PC-3 (cell line): ENCODE measurements around the gene CDK2AP2.

ENCODE experiments used
- EZH2 ChIP-seq: fragments of 300-600 bp; sonication (generic); IDR thresholded peaks from one replicate; pipeline ENCODE4 v1.6.1; 2017; ENCODE audit warnings: antibody characterized with exemption, mild to moderate bottlenecking, low read length; ENCODE audit not compliant: unreplicated experiment
- EZH2phosphoT487 ChIP-seq: fragments of 300-600 bp; sonication (generic); IDR thresholded peaks from 2 replicates; pipeline ENCODE4 v1.6.1; 2018; ENCODE audit warnings: mild to moderate bottlenecking, antibody characterized with exemption, low read length, borderline replicate concordance

DNA sequence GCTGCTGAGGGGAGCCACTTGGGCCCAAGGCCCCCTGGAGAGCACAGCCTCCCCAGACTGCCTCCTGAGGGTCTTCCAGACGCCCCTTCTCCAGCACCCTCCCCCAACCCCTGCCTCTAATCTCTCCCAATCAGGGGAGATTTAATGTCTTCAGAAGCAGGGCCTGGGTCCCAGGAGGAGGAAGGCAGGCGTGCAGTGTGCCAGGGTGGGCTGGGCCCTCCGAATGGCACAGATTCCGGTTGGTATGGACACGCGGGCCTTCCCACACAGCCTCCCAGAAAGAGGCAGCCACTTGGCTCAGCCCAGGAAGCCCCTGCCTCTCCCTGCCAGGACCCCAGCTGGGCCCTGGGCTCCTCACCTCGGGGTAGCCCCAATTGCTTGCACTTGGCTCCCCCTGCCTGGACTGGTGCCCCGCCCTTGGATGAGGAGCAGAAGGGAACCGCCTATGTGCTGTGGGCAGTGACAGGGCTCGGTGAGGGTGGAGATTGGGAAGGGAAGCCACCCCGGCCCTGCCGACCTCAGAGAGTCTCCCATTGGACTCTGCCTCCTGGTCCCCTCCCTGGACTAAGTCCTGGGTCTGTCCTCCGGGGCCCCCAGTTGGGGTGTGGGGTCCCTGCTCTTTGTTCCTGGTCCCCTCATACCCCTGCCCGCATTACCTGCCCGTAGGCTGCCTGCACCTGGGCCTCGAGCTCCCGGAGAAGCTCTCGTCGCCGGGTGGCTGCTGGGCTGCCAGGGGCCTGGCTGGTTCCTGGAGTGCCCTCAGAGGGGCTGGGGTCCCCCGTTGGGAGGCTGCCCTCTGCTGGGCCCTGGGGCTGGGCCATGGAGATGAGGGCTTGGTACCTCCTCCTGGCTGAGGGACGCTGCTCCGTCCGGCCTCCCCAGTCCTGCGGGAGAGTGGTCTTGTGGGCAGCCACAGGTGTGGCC is 15.9 kb upstream of the CDK2AP2 start:
- no peak for TF ChIP-seq EZH2phosphoT487
- no peak for TF ChIP-seq EZH2
